Measurements from ENCODE around the gene RNF7. TPM values are rescaled to one million over a fixed set of nuclear protein-coding genes. Genes with fewer than 3 reads are reported as not detected.

RNF7 gene
- total and polyA plus RNA-seq, 9 of the 15 experiments (the other 6 are each of a cell fraction or from before 2014, with no cell fraction given) = 38.8 to 133 (median 80.5) TPM

GRCh38 chr3:141776376-141776775, 38.3 kb downstream of the RNF7 start:
- 71% methylated on average over 14 of the region's 14 CpGs for WGBS (ENCODE audit: insufficient coverage, low coverage, missing lambda C conversion rate)
- TF ChIP-seq ZNF197 (CRISPR knock-in tag; IDR thresholded peaks at IDR 0.05; ENCODE audit: low read depth) (no peak), ZNF3 (CRISPR knock-in tag; IDR thresholded peaks at IDR 0.05) (no peak), SMC3 (conservative IDR thresholded peaks at IDR 0.05; ENCODE audit: insufficient read depth, low read depth, low read length) (no peak), BCL6 (CRISPR knock-in tag; IDR thresholded peaks at IDR 0.05) (no peak)
- TF ChIP-seq, protein P1, sequence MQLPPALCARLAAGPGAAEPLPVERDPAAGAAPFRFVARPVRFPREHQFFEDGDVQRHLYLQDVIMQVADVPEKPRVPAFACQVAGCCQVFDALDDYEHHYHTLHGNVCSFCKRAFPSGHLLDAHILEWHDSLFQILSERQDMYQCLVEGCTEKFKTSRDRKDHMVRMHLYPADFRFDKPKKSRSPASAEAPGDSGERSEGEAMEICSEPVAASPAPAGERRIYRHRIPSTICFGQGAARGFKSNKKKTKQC (CRISPR knock-in tag; IDR thresholded peaks at IDR 0.05) = no peak
- TF ChIP-seq, protein P2, sequence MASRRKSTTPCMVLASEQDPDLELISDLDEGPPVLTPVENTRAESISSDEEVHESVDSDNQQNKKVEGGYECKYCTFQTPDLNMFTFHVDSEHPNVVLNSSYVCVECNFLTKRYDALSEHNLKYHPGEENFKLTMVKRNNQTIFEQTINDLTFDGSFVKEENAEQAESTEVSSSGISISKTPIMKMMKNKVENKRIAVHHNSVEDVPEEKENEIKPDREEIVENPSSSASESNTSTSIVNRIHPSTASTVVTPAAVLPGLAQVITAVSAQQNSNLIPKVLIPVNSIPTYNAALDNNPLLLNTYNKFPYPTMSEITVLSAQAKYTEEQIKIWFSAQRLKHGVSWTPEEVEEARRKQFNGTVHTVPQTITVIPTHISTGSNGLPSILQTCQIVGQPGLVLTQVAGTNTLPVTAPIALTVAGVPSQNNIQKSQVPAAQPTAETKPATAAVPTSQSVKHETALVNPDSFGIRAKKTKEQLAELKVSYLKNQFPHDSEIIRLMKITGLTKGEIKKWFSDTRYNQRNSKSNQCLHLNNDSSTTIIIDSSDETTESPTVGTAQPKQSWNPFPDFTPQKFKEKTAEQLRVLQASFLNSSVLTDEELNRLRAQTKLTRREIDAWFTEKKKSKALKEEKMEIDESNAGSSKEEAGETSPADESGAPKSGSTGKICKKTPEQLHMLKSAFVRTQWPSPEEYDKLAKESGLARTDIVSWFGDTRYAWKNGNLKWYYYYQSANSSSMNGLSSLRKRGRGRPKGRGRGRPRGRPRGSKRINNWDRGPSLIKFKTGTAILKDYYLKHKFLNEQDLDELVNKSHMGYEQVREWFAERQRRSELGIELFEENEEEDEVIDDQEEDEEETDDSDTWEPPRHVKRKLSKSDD (conservative IDR thresholded peaks at IDR 0.05; ENCODE audit: low read length) = no peak
- FAIRE-seq (no peak), ATAC-seq (no peak; the same call in 1 of the 3 replicates), DNase-seq (ENCODE audit: extremely low read depth in 1 of 4, low spot score in 3 of 4) (no peak)
- H3K4me1 ChIP-seq (replicated peaks in 1 of 2; ENCODE audit: control insufficient read depth in 2 of 2, insufficient read depth in 2 of 2, low read length in 2 of 2) = peaks cover 0 to 6% of the 10 kb centered on the region in 2 experiments; a peak in 1 of 5 replicates
- H3K4me3 ChIP-seq = no peak overlapping the region
- in situ Hi-C loops (cut with MboI) = no loop called here
- no peaks in the 10 kb centered on the region for H3K79me2 ChIP-seq (ENCODE audit: control insufficient read depth, insufficient read depth, low read length)
- H3K36me3 ChIP-seq (ENCODE audit: control insufficient read depth, insufficient read depth, low read length) = no peaks in the 10 kb centered on the region
- CTCF ChIA-PET (ENCODE audit: low intra/inter-chr PET ratio) = no interaction called here
- H3K9me3 ChIP-seq (replicated peaks; ENCODE audit: control insufficient read depth, insufficient read depth, low read depth, low read length) = no peaks in the 10 kb centered on the region
- H3K9ac ChIP-seq (ENCODE audit: insufficient read depth in 1 of 2, low read depth in 2 of 2, low read length in 2 of 2) = 0 out of 4 replicates have a peak overlapping the region, but pooled peaks of 1 of the 2 experiments have one; percentile 70
- H2AFZ ChIP-seq (ENCODE audit: low read depth, low read length) = peak overlapping the region; percentile 66; the same call in 1 of the 2 replicates
- POLR2A ChIA-PET = interaction anchor here (0.6 to 1.8 kb wide), 4 partner anchors 14 to 108 kb away, joined by 3 to 6 read pairs (median 3); no protein-coding TSS in a partner anchor
- no peaks in the 10 kb centered on the region for H3K9me1 ChIP-seq (ENCODE audit: control insufficient read depth, insufficient read depth, low read length)
- H3K27me3 ChIP-seq (ENCODE audit: control insufficient read depth in 2 of 2, insufficient read depth in 2 of 2, low read length in 2 of 2) = no peaks in the 10 kb centered on the region
- no peak overlapping the region for H3K27ac ChIP-seq (ENCODE audit: extremely low read depth, low read depth, low read length)
- H4K20me1 ChIP-seq (replicated peaks; ENCODE audit: control insufficient read depth, insufficient read depth, low read length) = no peaks in the 10 kb centered on the region
- H3K4me2 ChIP-seq (ENCODE audit: insufficient read depth, low read length) = no peak overlapping the region
- intact Hi-C loops (cut with micrococcal nuclease) = no loop called here
- BruUV-seq (replicated peaks) = no TSS peak

Measured in K562 (cell line).